Mucosa of rectum (tissue), 2 donors: ENCODE measurements around the gene NEK11.

ENCODE experiments used
- H3K27ac ChIP-seq, 2 donors: one replicate each; pipeline ENCODE4 v1.7.0; 2013; ENCODE audit warnings: inconsistent platforms in 2 of 2, low read depth in 2 of 2, low read length in 2 of 2
- H3K27me3 ChIP-seq, 2 donors: one replicate each; pipeline ENCODE4 v1.7.0; 2013; ENCODE audit warnings: low read length in 2 of 2; ENCODE audit not compliant: control insufficient read depth in 2 of 2, insufficient read depth in 2 of 2
- H3K36me3 ChIP-seq, 2 donors: one replicate each; pipeline ENCODE4 v1.7.0; 2013; ENCODE audit warnings: low read length in 2 of 2; ENCODE audit not compliant: control insufficient read depth in 2 of 2, insufficient read depth in 2 of 2
- H3K4me1 ChIP-seq, 2 donors: one replicate each; pipeline ENCODE4 v1.7.0; 2013; ENCODE audit warnings: low read length in 2 of 2, mild to moderate bottlenecking in 1 of 2; ENCODE audit not compliant: control insufficient read depth in 2 of 2, insufficient read depth in 2 of 2
- H3K4me3 ChIP-seq, 2 donors: one replicate each; pipeline ENCODE4 v1.7.0; 2013; ENCODE audit warnings: low read length in 2 of 2
- H3K9ac ChIP-seq, 2 donors: one replicate each; pipeline ENCODE4 v1.7.0; 2013; ENCODE audit warnings: low read length in 2 of 2, low read depth in 1 of 2, mild to moderate bottlenecking in 1 of 2
- H3K9me3 ChIP-seq, 2 donors: one replicate each; pipeline ENCODE4 v1.7.0; 2013; ENCODE audit warnings: low read length in 2 of 2; ENCODE audit not compliant: control insufficient read depth in 2 of 2
- donor health status: healthy.
- donor health status: Normal muscosa, but diverticular disease.

NEK11 gene

DNA sequence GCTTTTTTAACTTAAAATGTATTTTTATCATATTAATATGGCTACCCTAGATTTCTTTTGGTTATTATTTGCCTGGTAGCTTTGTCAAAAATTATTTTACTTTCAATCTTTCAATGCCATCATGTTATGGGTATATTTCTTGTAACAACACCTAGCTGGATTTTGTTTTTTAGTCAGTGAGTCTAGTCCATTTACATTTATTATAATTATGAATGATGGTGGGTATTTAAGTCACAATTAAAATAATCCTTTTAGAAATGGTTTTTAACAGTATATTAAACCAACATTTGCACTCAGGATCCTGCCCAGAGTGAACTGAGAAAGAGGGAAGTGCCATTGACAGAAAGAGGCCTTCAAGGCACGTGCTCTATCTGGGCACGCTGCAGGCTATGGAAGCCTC is 315.1 kb downstream of the NEK11 start:
- Histone ChIP-seq H3K4me1 (no peaks in the 10 kb centered on the region), H3K36me3 (no peaks in the 10 kb centered on the region), H3K9ac (no peak overlapping the region), H3K27ac (no peak overlapping the region), H3K4me3 (no peak overlapping the region), H3K27me3 (no peaks in the 10 kb centered on the region), H3K9me3 (no peaks in the 10 kb centered on the region)

DNA sequence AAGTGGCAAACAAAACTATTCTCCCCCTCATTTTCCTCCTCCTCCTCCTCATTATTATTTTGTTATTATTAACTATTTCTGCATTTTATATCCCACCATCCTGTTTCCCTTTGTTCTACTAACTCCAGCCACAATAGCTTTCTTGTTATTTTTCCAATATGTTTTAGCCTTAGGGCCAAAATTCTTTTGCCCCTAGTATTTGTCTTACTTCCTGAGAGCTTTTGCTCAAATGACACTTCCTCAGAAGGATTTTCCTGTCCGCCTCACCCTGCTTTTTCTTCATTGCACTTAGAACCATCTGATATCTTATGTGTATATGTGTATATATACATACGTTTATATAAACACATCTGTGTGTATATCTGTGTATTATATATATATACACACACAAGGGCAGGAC is 322.2 kb downstream of the NEK11 start:
- no peaks in the 10 kb centered on the region for H3K27me3 ChIP-seq
- H3K9me3 ChIP-seq = no peaks in the 10 kb centered on the region
- H3K36me3 ChIP-seq = no peaks in the 10 kb centered on the region
- no peak overlapping the region for H3K4me3 ChIP-seq
- no peak overlapping the region for H3K27ac ChIP-seq
- H3K9ac ChIP-seq = no peak overlapping the region
- no peaks in the 10 kb centered on the region for H3K4me1 ChIP-seq

DNA sequence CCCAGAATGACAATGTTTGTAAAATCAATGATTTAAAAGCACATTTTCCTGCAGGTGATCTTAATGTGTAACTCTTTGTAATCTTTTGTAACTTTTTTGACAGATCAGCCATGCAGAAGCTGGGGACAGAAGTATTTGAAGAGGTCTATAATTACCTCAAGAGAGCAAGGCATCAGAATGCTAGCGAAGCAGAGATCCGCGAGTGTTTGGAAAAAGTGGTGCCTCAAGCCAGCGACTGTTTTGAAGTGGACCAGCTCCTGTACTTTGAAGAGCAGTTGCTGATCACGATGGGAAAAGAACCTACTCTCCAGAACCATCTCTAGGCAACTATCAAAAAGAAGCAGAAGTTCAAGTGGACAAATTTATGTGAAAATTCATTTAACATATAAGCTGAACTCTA is 322.8 kb downstream of the NEK11 start:
- Histone ChIP-seq H3K9ac (no peak overlapping the region), H3K27ac (no peak overlapping the region), H3K36me3 (no peaks in the 10 kb centered on the region), H3K9me3 (no peaks in the 10 kb centered on the region), H3K4me1 (no peaks in the 10 kb centered on the region), H3K4me3 (no peak overlapping the region), H3K27me3 (no peaks in the 10 kb centered on the region)

DNA sequence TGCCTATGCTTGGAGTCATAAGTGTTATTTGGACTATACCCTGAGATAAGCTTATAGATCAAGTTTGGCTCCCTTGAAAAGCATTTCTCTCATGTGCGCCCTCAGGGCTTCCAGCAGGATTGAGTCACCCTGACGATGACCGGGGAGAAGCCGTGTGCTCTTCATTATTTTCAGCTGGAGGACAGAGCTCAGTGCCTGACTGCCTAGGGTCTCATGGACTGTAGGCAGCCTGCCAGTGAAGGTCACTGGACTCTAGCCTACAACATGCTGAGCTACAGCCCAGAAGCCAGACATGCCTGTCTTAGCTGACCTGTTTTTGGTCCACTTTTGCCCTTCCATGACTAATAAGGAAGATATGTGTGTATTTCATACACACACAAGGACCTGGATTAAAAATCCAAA is 323.3 kb downstream of the NEK11 start:
- H3K36me3 ChIP-seq = no peaks in the 10 kb centered on the region
- H3K27me3 ChIP-seq = no peaks in the 10 kb centered on the region
- no peaks in the 10 kb centered on the region for H3K4me1 ChIP-seq
- no peak overlapping the region for H3K4me3 ChIP-seq
- no peak overlapping the region for H3K27ac ChIP-seq
- no peaks in the 10 kb centered on the region for H3K9me3 ChIP-seq
- no peak overlapping the region for H3K9ac ChIP-seq

DNA sequence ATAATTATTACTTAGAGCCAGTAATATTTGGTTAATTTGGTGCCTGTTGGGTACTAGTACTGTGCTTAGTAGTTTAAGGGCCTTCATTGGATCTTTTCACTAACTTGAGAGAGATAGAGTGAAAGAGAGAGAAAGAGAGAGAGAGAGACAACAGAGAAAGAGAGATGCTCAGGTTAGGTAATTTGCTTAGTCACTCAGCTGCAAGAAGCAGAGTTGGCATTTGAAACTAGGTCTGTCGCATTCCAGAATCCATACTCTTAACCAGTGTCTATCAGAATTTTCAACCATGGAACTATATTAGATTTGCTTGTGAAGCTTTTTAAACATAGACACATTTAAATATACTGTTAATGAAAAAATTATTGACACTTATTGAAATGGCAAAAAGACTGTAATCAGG is 323.8 kb downstream of the NEK11 start:
- Histone ChIP-seq H3K27me3 (no peaks in the 10 kb centered on the region), H3K4me1 (no peaks in the 10 kb centered on the region), H3K9me3 (no peaks in the 10 kb centered on the region), H3K27ac (no peak overlapping the region), H3K36me3 (no peaks in the 10 kb centered on the region), H3K4me3 (no peak overlapping the region), H3K9ac (no peak overlapping the region)

DNA sequence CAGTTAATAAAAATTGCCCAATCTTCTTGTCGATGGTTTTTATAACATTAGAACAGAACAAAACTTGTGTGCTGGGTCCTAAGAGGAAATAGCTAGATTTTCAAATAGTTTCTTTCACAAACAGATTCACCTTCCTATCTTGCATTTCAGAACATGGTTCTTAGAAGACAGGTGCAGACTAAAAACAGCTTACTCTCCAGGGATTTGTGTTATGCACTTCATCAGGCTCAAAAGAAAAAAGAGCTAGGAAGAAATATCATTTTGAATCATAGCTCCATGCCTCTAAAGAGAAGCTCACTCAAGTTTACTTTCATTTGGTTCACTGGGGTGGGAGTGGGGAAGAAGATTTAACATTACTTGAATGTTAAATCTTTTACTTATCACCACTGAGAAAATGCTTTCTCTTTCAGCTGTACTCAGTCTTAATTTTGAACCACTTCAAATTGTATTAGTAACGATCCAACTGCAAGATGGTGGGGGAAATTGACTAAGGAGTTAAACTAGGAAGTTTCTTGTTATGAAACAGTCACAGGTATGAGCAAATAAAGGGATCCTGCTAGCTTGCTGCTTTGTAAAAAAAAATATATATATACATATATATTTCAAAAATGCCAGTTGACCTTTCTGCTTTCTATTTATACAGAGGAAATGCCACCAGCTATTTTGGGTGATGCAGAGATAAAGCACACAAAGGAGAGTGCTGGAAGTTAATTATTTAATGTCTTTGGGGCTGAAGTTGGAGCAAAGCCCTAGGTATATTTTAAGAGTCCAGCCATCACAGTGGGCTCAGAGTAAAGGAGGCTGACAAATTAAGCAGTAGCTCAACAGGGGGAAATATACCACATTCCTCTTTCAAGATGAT is 326.6 kb downstream of the NEK11 start:
- Histone ChIP-seq H3K4me1 (no peaks in the 10 kb centered on the region), H3K27me3 (no peaks in the 10 kb centered on the region), H3K27ac (no peak overlapping the region), H3K9me3 (no peaks in the 10 kb centered on the region), H3K36me3 (no peaks in the 10 kb centered on the region), H3K4me3 (no peak overlapping the region), H3K9ac (no peak overlapping the region)

DNA sequence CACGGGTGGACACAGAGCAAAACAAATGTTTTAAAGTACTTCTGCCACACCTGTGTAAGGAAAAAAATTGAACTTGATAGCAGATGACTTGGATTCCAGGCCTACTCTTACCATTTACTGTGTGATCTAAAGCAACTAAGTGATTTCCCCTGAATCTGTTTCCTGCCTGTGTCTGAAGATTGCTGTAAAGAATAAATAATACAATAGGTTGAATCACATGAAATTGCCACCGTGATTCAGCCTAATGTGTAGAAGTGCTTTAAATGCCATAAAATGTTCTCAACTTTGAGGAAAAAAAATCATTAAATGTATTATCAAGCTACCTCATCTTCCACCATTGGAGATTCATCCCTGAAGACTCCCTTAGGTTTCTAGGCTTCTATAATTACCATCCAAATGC is 327.3 kb downstream of the NEK11 start:
- no peak overlapping the region for H3K27ac ChIP-seq
- no peaks in the 10 kb centered on the region for H3K9me3 ChIP-seq
- no peaks in the 10 kb centered on the region for H3K27me3 ChIP-seq

DNA sequence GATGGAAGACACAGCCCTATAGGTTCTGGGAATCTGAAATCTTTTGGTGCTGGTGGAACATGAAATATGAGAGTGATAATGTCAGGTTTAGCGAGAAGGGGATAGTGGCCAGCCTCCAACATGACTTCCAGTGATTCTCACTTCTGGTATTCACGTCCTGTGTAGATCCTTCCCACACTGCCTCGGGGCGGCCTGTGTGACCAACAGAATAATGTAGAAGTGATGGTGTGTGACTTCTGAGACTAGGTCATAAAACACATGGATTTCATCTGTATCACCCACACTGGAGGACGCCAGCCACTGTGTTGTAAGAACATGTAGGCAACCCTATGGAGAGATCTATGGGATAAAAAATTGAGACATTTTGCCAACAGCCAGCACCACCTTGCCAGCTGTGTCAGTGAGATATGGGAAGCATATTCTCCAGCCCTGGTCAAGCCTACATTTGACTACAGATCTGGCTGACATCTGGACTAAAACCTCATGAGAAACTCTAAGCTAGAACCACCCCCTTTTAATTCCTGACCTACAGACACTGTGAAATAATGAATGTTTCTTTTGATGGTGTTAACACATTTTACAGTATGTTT is 329.4 kb downstream of the NEK11 start:
- H3K27me3 ChIP-seq = no peaks in the 10 kb centered on the region
- no peaks in the 10 kb centered on the region for H3K9me3 ChIP-seq
- no peak overlapping the region for H3K4me3 ChIP-seq
- no peak overlapping the region for H3K27ac ChIP-seq
- peaks cover 0 to 3% of the 10 kb centered on the region in 2 donors for H3K4me1 ChIP-seq
- no peak overlapping the region for H3K9ac ChIP-seq
- H3K36me3 ChIP-seq = no peaks in the 10 kb centered on the region

More for the DNA sequence above, 327.3 kb downstream of the NEK11 start:
- Histone ChIP-seq H3K36me3 (no peaks in the 10 kb centered on the region), H3K4me3 (no peak overlapping the region), H3K9ac (no peak overlapping the region), H3K4me1 (no peaks in the 10 kb centered on the region)

DNA sequence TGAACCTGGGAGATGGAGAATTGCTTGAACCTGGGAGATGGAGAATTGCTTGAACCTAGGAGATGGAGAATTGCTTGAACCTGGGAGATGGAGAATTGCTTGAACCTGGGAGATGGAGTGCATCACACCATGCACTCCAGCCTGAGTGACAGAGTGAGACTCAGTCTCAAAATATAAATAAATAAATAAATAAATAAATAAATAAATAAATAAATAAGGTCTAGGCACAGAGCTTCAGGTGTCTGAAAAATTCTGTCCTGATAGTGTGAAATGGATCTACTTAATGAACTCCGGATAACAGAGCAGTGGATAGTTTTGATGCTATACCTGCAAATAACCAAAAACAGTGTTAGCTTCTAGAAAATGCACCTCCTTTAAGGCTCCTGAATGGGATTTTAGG is 330.6 kb downstream of the NEK11 start:
- no peaks in the 10 kb centered on the region for H3K36me3 ChIP-seq
- no peak overlapping the region for H3K9ac ChIP-seq
- H3K9me3 ChIP-seq = no peaks in the 10 kb centered on the region
- H3K27me3 ChIP-seq = no peaks in the 10 kb centered on the region
- H3K4me3 ChIP-seq = no peak overlapping the region
- H3K27ac ChIP-seq = no peak overlapping the region
- peaks cover 1 to 7% of the 10 kb centered on the region in 2 donors for H3K4me1 ChIP-seq

DNA sequence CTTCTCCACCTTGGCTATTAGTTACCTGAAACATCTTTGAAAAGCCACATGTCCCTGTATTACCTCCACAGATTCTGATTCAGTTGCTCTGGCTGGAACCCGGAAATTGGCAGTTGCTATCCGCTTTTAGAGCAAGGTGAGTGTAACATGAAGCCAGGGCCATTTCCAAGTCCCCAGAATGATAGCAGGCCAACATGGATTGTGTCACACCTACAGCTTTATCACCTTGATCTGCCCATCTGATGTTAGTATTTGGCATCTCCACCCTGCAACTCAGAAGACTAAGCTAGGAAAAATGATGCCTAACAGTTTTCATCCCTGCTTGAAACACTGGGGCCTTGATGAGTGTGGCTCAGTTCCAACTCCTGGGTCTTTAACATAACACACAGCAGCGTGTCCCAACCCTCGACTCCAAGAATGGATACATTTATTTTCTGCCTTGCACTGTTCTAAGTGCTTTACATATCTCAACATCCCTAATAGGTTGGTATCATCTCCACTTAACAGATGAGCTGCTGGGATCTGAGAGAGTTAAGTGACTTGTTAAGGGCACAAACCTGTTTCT is 333.6 kb downstream of the NEK11 start:
- Histone ChIP-seq H3K27ac (no peak overlapping the region), H3K4me3 (no peak overlapping the region), H3K4me1 (peaks cover 9 to 11% of the 10 kb centered on the region in 2 donors), H3K27me3 (no peaks in the 10 kb centered on the region), H3K9ac (no peak overlapping the region), H3K9me3 (no peaks in the 10 kb centered on the region), H3K36me3 (no peaks in the 10 kb centered on the region)
